Fibroblast of upper back skin (primary cell): ENCODE results near the gene FAM83F.

Experiments used
- DNase-seq: peaks from one replicate; pipeline ENCODE4 v3.0.0-alpha.2; 2013

The FAM83F gene

GRCh38 chr22:40039482-40040115 lies 44.8 kb downstream of the FAM83F start:
- peak; percentile 60 for DNase-seq

GRCh38 chr22:40040927-40041326 lies 46.2 kb downstream of the FAM83F start:
- DNase-seq: peak; percentile 93

DNA sequence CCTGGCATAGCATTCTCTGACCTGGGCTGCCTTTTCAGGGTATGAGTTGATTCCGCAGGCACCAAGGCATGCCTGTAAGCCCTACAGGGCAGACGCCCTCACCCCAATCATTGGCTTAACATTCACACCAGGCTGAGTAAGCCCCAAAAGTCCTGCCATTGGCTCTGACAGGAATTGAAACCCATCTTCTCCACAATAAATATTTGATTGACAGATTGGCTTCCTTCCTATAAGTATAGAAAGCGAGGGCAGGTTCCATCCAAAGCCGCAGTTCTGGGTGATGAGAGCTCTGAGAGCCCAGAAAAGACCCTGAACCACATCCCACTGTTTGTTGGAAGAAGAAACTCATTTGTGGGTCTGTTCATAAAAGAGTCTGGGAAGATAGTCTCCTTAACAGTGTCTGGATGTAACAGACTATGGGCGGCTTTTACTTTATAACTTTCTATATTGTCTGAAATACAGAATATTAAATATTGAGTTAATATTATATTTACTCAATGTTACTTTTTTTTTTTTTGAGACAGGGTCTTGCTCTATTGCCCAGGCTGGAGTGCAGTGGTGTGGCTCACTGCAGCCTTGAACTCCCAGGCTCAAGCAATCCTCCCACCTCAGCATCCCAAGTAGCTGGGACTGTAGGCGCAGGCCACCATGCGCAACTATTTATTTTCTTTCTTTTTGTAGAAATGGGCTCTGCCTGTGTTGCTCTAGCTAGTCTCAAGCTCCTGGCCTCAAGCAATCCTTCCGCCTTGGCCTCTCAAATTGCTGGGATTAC lies 46.8 kb downstream of the FAM83F start:
- no peak for DNase-seq

- DNase-seq: no peak
Observed at GRCh38 chr22:40042312-40042711, 47.6 kb downstream of the FAM83F start.

DNA sequence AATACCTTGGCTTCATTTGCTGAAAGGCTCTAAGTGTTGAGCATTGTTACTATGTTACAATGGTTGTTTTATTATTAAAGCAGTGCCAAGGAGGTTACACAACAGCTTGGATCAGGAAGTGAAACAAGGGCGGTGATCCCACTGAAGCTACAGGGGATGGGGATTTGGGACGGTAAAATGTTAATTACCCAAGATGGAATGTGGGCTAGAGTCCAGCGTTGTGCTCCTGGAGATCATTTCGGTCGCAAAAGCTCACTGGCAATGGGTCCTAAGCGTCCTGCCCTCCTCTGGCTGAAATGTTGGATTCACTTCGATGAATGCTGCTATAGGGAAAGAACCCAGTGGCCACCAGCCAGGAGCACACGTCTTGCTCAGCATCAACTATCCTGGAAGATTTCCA lies 48.3 kb downstream of the FAM83F start:
- DNase-seq: peak; percentile 52

DNA sequence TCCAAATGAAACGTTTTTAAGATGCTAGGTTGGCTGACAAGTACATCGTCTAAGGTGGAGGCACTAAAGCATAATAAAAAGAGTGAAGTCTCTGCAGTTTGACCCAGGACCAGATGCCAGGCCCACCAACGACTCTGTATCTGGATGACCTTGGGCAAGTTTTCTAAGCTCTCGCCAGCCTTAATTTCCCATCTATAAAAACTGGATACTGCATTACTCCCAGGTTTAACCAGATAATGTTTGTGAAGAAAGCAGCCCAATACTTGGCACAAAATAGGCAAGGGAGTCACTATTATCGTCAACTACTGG lies 49.0 kb downstream of the FAM83F start:
- DNase-seq: no peak

DNA sequence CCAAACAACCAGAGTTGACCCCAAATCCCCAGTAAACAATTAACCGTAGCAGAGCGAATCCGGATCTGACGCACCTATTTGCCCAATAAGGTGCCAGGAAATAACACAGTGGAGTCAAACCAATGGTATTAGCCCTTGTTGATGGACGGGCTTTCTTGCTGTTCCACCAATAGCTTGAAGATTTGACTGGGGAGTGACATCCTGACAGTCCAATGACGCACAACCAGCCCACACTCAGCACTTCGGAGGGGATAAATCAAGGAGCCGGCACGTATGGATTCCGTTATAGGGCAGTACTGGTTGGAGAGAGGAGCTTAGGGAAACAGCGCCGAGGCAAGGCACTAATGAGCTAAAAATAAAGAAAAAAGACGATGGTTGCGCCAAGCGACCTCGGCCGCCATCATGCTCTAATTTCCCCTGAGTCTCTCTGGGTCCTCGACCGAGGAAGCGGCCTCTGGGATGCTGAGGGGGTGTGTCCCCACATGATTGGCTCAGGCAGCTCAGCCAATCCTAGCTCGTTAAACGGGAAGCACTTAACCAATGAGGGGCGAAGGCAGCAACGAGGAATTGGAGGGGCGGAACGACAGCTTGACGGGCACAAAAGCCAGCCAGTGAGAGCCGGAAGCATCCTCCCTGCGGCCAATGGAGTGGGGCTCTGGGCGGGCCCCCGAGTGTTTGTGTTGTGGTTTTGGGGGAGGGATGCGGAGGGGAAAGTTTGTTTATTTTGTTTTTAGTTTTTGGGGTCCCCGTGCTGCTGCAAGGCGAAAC lies 49.5 kb downstream of the FAM83F start:
- peak; percentile 99 for DNase-seq

DNA sequence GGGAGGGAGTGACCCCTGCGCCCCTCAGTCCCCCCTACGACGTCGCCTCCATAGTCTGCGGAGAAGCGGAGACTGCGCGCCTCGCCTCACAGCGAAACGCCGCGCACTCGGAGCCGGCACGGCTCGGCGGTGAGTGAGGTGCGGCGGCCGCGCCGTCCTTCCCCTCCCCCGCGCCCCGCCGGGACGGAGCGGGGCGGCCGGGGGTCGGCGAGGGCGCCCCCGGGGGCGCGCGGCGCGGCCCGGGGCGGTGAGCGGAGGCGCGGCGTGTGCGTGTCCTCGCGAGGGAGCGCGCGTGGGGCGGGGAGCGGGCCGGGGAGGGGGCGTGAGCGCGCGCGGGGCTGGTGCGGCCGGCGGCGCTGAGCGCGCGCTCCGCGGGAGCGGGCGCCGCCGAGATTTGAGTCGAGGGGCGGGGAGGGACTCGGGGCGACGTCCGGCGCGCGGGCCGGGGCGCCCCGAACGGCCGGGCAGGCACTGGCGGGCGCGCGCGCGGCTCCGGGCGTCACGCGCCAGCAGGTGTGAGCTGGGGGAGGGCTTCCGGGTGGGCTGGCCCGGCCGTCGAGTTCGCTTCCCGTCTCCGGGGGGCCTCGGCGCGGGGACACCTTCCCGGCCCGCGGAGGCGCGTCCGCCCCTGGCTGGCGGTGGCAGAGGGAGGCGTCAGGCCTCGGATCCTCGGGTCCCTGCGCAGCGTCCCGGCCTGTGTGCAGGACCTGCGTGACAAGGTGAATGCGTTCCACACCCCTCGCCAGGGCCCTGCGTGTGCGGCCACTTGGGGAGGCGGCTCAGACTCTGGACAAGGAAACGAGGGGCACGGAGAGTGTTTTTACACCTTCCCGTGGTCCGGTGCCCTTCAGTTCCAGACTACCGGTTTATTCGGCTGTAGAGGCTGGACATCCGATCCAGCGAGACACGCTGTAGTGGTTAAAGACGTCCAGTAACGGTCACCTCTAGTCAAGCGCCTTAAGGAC lies 50.4 kb downstream of the FAM83F start:
- no peak for DNase-seq

- DNase-seq: no peak
Observed at GRCh38 chr22:40046126-40046525, 51.4 kb downstream of the FAM83F start.

DNA sequence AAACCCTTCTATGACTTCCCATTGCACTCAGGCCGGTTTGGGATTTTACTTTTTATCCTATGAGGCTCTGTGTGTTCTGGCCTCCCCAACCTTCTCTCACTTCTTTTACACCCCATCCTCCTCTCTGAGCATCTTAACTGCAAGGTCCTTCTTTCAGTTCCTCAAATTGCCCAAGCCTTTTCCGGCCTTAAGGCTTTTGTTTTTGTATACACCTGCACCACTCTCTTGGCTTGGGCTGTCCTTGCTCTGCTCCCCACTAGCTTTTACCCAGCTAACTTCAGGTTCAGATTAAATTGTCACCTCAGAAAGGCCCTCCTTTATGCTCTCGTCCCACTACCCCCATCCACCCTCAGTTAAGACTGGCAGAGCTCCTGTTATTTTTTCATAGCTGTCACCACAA lies 55.5 kb downstream of the FAM83F start:
- DNase-seq: no peak

DNA sequence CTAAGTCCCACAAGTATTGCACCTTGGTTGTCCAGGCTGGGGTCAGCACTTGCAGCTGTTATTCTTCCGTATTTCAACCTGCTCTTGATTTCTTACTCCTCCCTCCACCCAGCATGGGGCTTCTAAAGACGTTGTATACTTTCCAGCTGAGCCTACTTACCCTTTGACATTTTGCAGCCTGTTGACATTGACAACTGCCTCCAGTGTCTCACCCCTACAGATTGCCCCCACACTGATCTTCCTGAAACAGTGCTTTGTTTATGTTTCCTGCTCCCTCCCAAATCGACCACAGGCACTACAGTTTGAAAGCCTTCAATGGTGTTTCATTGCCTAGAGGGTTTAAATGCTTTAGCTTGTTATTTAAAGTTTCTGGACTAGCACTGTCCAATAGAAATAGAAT lies 56.6 kb downstream of the FAM83F start:
- DNase-seq: no peak

DNA sequence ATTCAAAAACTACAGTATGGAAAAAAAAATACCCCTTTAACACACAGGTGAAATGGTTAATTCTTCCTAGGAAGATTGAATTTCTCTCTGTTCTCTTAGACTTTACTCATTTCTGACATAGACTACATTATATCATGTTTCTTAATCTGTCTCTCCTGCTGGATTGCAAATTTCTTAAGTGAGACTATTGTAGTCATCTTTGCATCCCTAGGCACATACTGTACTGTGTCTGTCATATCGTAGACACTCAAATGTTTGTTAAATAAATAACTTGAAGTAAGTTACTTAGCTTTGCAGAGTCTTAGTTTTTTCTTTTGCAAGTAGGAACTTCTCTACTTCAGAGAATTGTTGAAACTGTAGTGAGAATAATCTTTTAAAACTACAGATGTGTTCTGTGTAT lies 58.7 kb downstream of the FAM83F start:
- no peak for DNase-seq

- DNase-seq: no peak
Observed at GRCh38 chr22:40054486-40054885, 59.7 kb downstream of the FAM83F start.

DNA sequence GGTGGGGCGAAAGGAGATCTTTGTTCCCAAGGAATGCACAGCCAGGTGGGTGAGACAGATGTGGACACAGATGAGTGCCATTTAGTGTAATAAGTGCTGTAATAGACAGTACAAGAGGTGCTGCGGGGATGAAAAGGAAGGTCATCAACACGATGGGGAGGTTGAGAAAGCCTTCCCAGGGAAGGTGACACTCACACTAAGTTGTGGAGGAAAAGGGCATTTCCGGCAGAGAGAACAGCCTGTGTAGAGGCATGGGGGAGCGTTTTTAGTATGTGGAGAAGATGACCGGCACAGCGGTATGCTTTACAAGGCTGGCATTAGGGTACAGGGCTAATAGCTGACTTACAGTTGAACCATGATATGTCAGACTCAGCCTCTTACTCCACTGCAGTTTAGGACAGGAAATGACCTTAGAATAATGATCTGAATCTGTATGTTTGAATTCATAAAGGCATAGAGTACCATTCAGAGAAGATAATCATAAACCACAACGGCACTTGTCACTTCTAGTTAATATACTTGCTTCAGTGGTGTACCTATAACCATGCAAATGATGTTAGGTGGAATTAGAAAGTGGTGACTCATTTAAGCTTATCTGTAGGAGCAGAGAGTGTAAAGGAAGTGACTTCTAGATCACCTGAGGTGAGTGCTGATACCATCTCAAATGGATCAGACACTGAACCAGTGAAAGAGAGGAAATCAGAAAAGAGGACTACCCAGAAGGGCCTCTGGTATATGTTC lies 60.6 kb downstream of the FAM83F start:
- no peak for DNase-seq

DNA sequence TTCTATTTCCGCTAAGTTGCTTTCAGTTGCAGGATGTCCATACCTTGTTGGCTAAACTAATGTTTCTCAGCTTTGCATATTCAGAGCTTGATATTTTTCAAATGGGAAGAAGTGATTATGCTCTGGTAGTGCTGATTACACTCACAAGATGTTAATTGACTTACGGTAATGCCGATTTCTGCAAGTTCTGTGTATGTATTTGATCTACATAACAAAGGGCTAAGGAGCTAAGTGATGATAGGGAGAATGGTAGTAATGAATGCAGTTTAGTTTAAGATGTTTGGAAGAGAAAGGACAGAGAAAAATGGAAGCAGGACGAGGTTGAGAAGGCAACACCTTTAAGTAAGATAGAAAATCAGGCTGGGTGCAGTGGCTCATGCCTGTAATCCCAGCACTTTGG lies 61.4 kb downstream of the FAM83F start:
- no peak for DNase-seq

DNA sequence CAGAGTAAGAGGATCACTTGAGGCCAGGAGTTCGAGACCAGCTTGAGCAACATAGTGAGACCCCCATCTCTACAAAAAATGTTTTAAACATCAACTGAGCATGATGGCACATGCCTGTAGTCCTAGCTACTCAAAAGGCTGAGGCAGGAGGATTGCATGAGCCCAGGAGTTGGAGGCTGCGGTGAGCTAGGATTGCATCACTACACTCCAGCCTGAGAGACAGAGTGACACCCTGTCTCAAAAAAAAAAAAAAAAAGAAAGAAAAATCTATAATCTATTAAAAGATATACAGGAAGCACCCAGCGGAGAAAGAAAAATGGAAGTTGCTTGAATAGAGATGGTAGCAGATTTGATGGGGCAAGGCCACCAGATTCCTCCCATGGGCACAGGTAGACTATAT lies 61.8 kb downstream of the FAM83F start:
- DNase-seq: no peak

DNA sequence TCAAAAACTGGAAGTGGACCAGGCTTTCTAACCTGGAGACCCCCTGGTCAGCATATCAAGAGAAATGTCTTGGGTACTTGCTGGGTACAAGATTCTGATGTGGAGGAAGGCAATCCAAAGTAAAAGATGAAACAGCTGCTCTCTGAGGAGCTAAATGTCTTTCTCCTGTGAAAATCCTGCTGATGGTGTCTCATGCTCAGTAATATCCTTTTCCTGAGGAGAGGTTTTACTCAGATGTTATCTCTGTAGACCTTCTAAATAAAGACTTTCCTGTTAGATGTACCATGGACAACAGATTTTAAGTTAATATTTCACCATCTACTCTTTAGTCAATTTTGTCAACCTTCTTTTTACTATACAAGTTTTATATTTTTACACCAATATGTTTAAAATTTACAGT lies 62.9 kb downstream of the FAM83F start:
- no peak for DNase-seq

- no peak for DNase-seq
Observed at GRCh38 chr22:40058265-40058664, 63.5 kb downstream of the FAM83F start.

DNA sequence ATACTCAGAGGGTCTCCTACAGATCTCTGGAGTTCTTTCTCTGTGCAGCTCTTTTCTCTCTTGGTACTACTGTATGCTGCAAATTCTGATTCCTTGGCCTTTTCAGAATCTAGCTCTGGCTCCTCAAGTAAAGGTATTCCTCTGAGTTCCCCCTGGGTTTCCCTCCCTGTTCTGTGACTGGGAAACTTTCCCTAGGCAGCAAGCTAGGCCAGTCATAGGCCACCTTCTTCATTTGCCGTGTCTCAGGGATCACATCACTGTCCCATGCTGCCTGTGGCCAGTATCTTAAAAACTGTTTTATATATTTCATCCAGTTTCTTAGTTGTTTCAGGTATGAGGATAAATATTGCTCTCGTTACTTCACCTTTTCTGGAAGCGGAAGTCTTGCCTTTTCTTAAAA lies 71.2 kb downstream of the FAM83F start:
- DNase-seq: no peak

DNA sequence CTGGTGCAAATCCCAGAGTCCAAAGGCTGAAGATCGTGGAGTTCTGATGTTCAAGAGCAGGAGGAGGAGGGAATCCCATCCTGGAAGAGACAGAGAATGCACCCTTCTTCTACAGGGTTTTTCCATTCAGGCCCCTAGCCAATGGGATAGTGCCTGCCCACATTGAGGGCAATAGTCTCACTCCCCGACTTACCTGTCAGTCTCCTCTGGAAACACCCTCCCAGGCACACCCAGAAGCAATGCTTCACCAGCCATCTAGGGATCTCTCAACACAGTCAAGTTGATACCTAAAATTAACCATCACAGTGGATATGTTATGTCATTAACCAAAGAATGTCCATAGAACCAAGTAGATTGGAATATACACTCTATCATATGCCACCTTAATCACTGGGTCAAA lies 72.9 kb downstream of the FAM83F start:
- DNase-seq: no peak

- peak; percentile 68 for DNase-seq
Observed at GRCh38 chr22:40070701-40071100, 75.9 kb downstream of the FAM83F start.

GRCh38 chr22:40071720-40072119 lies 77.0 kb downstream of the FAM83F start:
- no peak for DNase-seq
